Osteocyte (in vitro differentiated cells): ENCODE results near the gene UNC13A. TPM values are rescaled to one million over a fixed set of nuclear protein-coding genes. Genes with fewer than 3 reads are reported as not detected.

Experiments
- DNase-seq: peaks from one replicate; pipeline ENCODE4 v3.0.0; 2021; ENCODE audit warnings: mixed read lengths; ENCODE audit not compliant: unreplicated experiment; ENCODE audit errors: extremely low spot score
- H3K27ac Mint-ChIP-seq: one replicate; pipeline ENCODE4 v1.8.0; 2021; ENCODE audit warnings: mild to moderate bottlenecking, mixed read lengths; ENCODE audit not compliant: unreplicated experiment
- H3K27me3 Mint-ChIP-seq: one replicate; pipeline ENCODE4 v1.8.0; 2021; ENCODE audit warnings: mixed read lengths; ENCODE audit not compliant: unreplicated experiment
- H3K36me3 Mint-ChIP-seq: one replicate; pipeline ENCODE4 v1.8.0; 2021; ENCODE audit warnings: mixed read lengths; ENCODE audit not compliant: unreplicated experiment
- H3K4me1 Mint-ChIP-seq: one replicate; pipeline ENCODE4 v1.8.0; 2021; ENCODE audit warnings: mixed read lengths; ENCODE audit not compliant: unreplicated experiment
- H3K4me3 Mint-ChIP-seq: one replicate; pipeline ENCODE4 v1.8.0; 2021; ENCODE audit warnings: mild to moderate bottlenecking, moderate library complexity, mixed read lengths; ENCODE audit not compliant: unreplicated experiment
- H3K9me3 Mint-ChIP-seq: one replicate; pipeline ENCODE4 v1.8.0; 2021; ENCODE audit warnings: mixed read lengths; ENCODE audit not compliant: unreplicated experiment
- total RNA-seq: library from RNA; stranded (reverse); gene quantifications from 2 replicates; pipeline ENCODE4 v1.2.1, GENCODE V29; 2021
- TF ChIP-seq, protein P1 (sequence below): fragments of 200-600 bp; sonication (generic); IDR thresholded peaks from 2 replicates; pipeline ENCODE4 v1.5.0; 2021; ENCODE audit warnings: antibody characterized with exemption, mild to moderate bottlenecking, moderate library complexity

UNC13A gene
- total RNA-seq, 1 donor from 2014 or later = 1.6 TPM

DNA sequence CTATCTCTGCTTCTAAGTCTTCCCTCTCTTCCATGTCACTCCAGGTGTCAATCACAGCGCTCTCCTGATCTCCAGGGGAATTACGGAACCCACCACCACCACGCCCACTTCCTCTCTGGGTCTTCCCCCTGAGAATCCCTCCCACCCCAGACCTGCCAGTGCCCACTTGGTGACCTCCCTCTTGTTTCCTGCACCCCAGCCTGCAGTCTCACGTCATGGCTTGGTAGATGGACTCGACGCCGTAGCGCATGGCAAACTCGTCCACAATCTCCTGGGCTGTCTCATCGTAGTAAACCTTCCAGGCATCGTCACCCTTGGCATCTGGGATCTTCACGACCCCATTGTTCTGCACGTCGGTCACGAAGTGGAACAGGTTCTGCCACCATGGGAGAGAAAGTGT, 47.0 kb downstream of the UNC13A start:
- TF ChIP-seq, protein P1, sequence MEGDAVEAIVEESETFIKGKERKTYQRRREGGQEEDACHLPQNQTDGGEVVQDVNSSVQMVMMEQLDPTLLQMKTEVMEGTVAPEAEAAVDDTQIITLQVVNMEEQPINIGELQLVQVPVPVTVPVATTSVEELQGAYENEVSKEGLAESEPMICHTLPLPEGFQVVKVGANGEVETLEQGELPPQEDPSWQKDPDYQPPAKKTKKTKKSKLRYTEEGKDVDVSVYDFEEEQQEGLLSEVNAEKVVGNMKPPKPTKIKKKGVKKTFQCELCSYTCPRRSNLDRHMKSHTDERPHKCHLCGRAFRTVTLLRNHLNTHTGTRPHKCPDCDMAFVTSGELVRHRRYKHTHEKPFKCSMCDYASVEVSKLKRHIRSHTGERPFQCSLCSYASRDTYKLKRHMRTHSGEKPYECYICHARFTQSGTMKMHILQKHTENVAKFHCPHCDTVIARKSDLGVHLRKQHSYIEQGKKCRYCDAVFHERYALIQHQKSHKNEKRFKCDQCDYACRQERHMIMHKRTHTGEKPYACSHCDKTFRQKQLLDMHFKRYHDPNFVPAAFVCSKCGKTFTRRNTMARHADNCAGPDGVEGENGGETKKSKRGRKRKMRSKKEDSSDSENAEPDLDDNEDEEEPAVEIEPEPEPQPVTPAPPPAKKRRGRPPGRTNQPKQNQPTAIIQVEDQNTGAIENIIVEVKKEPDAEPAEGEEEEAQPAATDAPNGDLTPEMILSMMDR = no peak
- Mint-ChIP-seq H3K27me3 (peaks cover 4% of the 10 kb centered on the region), H3K27ac (no peak overlapping the region), H3K4me1 (no peaks in the 10 kb centered on the region), H3K9me3 (no peaks in the 10 kb centered on the region), H3K36me3 (no peaks in the 10 kb centered on the region), H3K4me3 (no peak overlapping the region)
- DNase-seq = no peak

DNA sequence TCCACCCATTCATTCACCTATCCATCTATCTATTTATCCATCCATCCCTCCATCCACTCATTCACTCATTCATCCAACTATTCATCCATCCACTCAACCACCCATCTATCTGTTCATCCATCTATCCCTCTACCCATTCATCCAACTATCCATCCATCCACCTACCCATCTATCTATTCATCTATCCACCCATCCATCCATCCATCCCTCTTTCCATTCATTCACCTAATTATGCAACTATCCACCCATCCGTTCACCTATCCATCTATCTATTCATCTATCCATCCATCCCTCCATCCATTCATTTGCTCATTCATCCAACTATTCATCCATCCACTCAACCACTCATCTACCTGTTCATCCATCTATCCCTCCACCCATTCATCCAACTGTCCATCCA, 54.5 kb downstream of the UNC13A start:
- H3K9me3 Mint-ChIP-seq = no peaks in the 10 kb centered on the region
- H3K4me3 Mint-ChIP-seq = no peak overlapping the region
- no peaks in the 10 kb centered on the region for H3K27me3 Mint-ChIP-seq
- H3K4me1 Mint-ChIP-seq = no peaks in the 10 kb centered on the region
- no peak overlapping the region for H3K27ac Mint-ChIP-seq
- DNase-seq = no peak
- TF ChIP-seq, protein P1 = no peak
- no peaks in the 10 kb centered on the region for H3K36me3 Mint-ChIP-seq

DNA sequence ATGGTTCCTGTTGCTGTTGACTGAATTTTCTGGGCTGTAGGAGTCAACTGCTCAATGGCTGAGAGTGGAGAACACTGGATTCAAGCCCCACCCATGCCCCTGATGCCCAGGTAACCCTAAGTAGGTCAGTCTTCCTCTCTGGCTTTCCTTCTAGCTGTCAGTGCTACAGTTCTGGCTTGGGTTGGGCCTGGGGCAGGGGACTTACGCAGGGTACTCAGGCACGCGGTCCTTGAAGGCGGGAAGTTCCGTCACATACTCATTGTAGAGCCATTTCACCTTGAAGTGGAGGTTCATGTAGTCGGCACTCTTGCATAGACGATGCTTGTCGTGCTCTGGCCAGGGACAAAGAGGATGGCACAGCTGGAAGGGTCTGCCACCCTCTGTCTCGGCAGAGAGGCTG, 55.6 kb downstream of the UNC13A start:
- Mint-ChIP-seq H3K36me3 (no peaks in the 10 kb centered on the region), H3K4me1 (no peaks in the 10 kb centered on the region), H3K27me3 (no peaks in the 10 kb centered on the region), H3K27ac (no peak overlapping the region), H3K4me3 (no peak overlapping the region), H3K9me3 (no peaks in the 10 kb centered on the region)
- TF ChIP-seq, protein P1 = no peak
- no peak for DNase-seq

DNA sequence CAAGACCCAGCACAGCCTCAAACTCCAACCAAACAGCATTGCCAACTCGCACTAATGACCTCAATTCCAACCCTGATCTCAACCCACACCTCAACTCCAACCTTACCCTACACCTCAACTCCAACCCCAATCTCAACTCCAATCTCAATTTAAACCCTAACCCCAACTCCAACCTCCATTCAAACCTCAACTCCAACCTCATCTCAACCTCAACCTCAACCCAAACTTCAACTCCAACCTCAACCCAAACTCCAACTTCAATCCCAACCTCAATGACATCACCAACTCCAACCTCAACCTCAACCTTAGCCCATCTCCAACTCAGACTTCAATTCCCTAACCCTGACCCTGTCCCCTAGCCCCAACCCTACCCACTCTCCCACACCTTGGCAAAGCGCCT, 58.4 kb downstream of the UNC13A start:
- Mint-ChIP-seq H3K36me3 (no peaks in the 10 kb centered on the region), H3K4me3 (no peak overlapping the region), H3K4me1 (no peaks in the 10 kb centered on the region), H3K27me3 (no peaks in the 10 kb centered on the region), H3K27ac (no peak overlapping the region), H3K9me3 (no peaks in the 10 kb centered on the region)
- TF ChIP-seq, protein P1 = no peak
- DNase-seq = no peak

DNA sequence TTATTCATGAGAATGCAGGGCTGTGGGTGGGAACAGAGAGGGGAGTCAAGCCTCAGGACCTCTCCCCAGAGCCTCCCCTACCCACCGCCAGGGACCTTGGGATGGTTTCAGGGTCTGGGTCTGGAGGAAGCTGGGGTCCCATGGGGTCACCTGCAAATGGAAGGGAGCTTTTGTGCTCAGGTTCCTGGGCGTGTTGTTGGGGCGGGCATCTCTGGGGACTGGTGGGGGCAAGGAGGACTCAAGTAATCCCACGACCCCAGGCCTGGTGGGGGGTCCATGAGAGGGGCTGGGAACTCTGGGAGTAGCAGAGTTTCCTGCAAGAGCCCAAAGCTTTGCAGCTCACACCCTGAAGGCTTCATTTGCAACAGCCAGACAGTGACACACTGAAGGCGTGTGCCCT, 60.2 kb downstream of the UNC13A start:
- Mint-ChIP-seq H3K27me3 (no peaks in the 10 kb centered on the region), H3K36me3 (no peaks in the 10 kb centered on the region), H3K9me3 (no peaks in the 10 kb centered on the region), H3K4me3 (no peak overlapping the region), H3K27ac (no peak overlapping the region), H3K4me1 (no peaks in the 10 kb centered on the region)
- no peak for DNase-seq
- TF ChIP-seq, protein P1 = no peak
